HT-29 (cell line): ENCODE measurements around the gene OTUD5. TPM values are rescaled to one million over a fixed set of nuclear protein-coding genes. Genes with fewer than 3 reads are reported as not detected.
A peak's percentile ranks its signal among the peaks of the same experiment; 100 is the strongest.

ENCODE experiments used
- DNase-seq: peaks from one replicate; pipeline ENCODE4 v3.0.0-alpha.2; 2015; ENCODE audit warnings: low spot score
- total RNA-seq: library from RNA; depleted of rRNA; stranded (reverse); fragments of >200 nt; shearing (Covaris generic); gene quantifications from 2 replicates; pipeline ENCODE4 v1.2.3, GENCODE V29; 2014

OTUD5 gene
- total RNA-seq, 1 experiment from 2014 or later: 48.6 TPM

GRCh38 chrX:48911412-48912182 lies 45.8 kb downstream of the OTUD5 start, which contains the start of gene SLC35A2:
SLC35A2 (minus strand) TSS chrX:48911646; CDS start chrX:48911636, 10 bp downstream.
- DNase-seq: peak; percentile 89

- peak; percentile 48 for DNase-seq
These were observed 46.4 kb downstream of the OTUD5 start for GRCh38 chrX:48910926-48911411.

GRCh38 chrX:48909703-48910294 lies 47.6 kb downstream of the OTUD5 start:
- no peak for DNase-seq

- DNase-seq: no peak
These were observed 48.8 kb downstream of the OTUD5 start for GRCh38 chrX:48908600-48908999.

- DNase-seq: no peak
These were observed 52.2 kb downstream of the OTUD5 start for GRCh38 chrX:48905090-48905790.

GRCh38 chrX:48904626-48905025 lies 52.8 kb downstream of the OTUD5 start:
- no peak for DNase-seq

GRCh38 chrX:48904180-48904579 lies 53.2 kb downstream of the OTUD5 start:
- DNase-seq: no peak

GRCh38 chrX:48903290-48903689 lies 54.1 kb downstream of the OTUD5 start:
- no peak for DNase-seq

GRCh38 chrX:48902776-48903175 lies 54.6 kb downstream of the OTUD5 start:
- DNase-seq: no peak

- DNase-seq: no peak
These were observed 55.3 kb downstream of the OTUD5 start for GRCh38 chrX:48902135-48902534.

- DNase-seq: no peak
These were observed 56.3 kb downstream of the OTUD5 start for GRCh38 chrX:48901069-48901468.

- DNase-seq: no peak
These were observed 58.4 kb downstream of the OTUD5 start for GRCh38 chrX:48899078-48899410.

GRCh38 chrX:48897625-48898306 lies 59.6 kb downstream of the OTUD5 start, which contains the start of the genes PQBP1 and TIMM17B:
PQBP1 (plus strand) TSS chrX:48897930; CDS start chrX:48898510, 580 bp downstream.
TIMM17B (minus strand) TSS chrX:48897768; CDS start chrX:48897749, 19 bp downstream.
- DNase-seq: peak; percentile 95

GRCh38 chrX:48897157-48897624 lies 60.2 kb downstream of the OTUD5 start:
- DNase-seq: peak; percentile 90

GRCh38 chrX:48896611-48897011 lies 60.8 kb downstream of the OTUD5 start:
- no peak for DNase-seq

GRCh38 chrX:48894891-48895290 lies 62.5 kb downstream of the OTUD5 start:
- DNase-seq: no peak

GRCh38 chrX:48893556-48894348 lies 63.7 kb downstream of the OTUD5 start:
- DNase-seq: no peak

GRCh38 chrX:48892896-48893295 lies 64.5 kb downstream of the OTUD5 start:
- no peak for DNase-seq

GRCh38 chrX:48891402-48892288 lies 65.8 kb downstream of the OTUD5 start:
- peak; percentile 84 for DNase-seq
